ENCODE measurements around the gene MYO9B. TPM values are rescaled to one million over a fixed set of nuclear protein-coding genes. Genes with fewer than 3 reads are reported as not detected.
A peak's percentile ranks its signal among the peaks of the same experiment; 100 is the strongest.

MYO9B gene
- total RNA-seq, 1 donor from 2014 or later = 205 TPM

DNA sequence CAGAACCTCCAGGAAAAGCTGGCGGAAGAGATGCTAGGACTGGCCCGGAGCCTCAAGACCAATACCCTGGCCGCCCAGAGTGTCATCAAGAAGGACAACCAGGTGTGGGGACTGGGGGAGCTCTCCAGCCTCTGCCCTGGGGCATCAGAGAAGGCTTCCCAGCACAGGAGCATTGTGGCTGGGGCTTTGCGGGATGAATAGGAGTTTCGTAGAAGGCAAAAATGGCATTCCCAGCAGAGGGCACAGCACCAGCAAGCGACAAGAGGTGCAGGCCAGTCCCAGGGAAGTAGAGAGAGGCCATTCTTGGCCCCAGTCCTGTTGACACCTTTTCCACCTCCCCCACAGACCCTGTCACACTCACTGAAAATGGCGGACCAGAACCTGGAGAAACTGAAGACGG lies 143.7 kb downstream of the MYO9B start:
- no peak for TF ChIP-seq CTCF (IDR thresholded peaks at IDR 0.05)
- no peaks in the 10 kb centered on the region for H3K27me3 ChIP-seq (ENCODE audit: low read depth)
- intact Hi-C loops (cut with DNase I) = no loop called here
- H3K4me3 ChIP-seq = no peak overlapping the region
- ATAC-seq (no peak), DNase-seq (no peak)
- peaks cover 13% of the 10 kb centered on the region for H3K4me1 ChIP-seq
- H3K36me3 ChIP-seq = peaks cover 32% of the 10 kb centered on the region
- H3K27ac ChIP-seq = no peak overlapping the region
- H3K9me3 ChIP-seq = no peaks in the 10 kb centered on the region

- Histone ChIP-seq H3K27ac (no peak overlapping the region), H3K36me3 (peaks cover 32% of the 10 kb centered on the region), H3K4me3 (no peak overlapping the region), H3K27me3 (ENCODE audit: low read depth) (no peaks in the 10 kb centered on the region), H3K4me1 (peaks cover 8% of the 10 kb centered on the region), H3K9me3 (no peaks in the 10 kb centered on the region)
- no peak for DNase-seq
- intact Hi-C loops (cut with DNase I) = no loop called here
- TF ChIP-seq CTCF (IDR thresholded peaks at IDR 0.05) = no peak
- no peak for ATAC-seq
These were observed 144.7 kb downstream of the MYO9B start for GRCh38 chr19:17220207-17220758.

GRCh38 chr19:17225053-17225452 lies 149.5 kb downstream of the MYO9B start:
- Histone ChIP-seq H3K36me3 (peaks cover 16% of the 10 kb centered on the region), H3K4me1 (peaks cover 22% of the 10 kb centered on the region), H3K4me3 (peak overlapping the region; percentile 66), H3K9me3 (no peaks in the 10 kb centered on the region), H3K27me3 (ENCODE audit: low read depth) (no peaks in the 10 kb centered on the region), H3K27ac (no peak overlapping the region)
- ATAC-seq (no peak), DNase-seq (no peak)
- TF ChIP-seq CTCF (IDR thresholded peaks at IDR 0.05) = no peak
- intact Hi-C loops (cut with DNase I) = no loop called here

GRCh38 chr19:17226002-17226933 lies 150.7 kb downstream of the MYO9B start, which contains the start of gene OCEL1:
Gene OCEL1, plus strand, starts transcription at chr19:17226226. Its CDS starts 22 bp downstream, at chr19:17226248.
- DNase-seq = peak; percentile 100
- H3K27ac ChIP-seq = peak within 1 kb of the TSS; percentile 90
- peak within 1 kb of the TSS; percentile 66 for H3K4me3 ChIP-seq
- H3K36me3 ChIP-seq = peaks cover 28% of the 10 kb centered on the region
- intact Hi-C loops (cut with DNase I) = no loop called here
- peaks cover 22% of the 10 kb centered on the region for H3K4me1 ChIP-seq
- TF ChIP-seq CTCF (IDR thresholded peaks at IDR 0.05) = no peak
- peak; percentile 98 for ATAC-seq
- H3K9me3 ChIP-seq = no peaks in the 10 kb centered on the region
- no peaks in the 10 kb centered on the region for H3K27me3 ChIP-seq (ENCODE audit: low read depth)

DNA sequence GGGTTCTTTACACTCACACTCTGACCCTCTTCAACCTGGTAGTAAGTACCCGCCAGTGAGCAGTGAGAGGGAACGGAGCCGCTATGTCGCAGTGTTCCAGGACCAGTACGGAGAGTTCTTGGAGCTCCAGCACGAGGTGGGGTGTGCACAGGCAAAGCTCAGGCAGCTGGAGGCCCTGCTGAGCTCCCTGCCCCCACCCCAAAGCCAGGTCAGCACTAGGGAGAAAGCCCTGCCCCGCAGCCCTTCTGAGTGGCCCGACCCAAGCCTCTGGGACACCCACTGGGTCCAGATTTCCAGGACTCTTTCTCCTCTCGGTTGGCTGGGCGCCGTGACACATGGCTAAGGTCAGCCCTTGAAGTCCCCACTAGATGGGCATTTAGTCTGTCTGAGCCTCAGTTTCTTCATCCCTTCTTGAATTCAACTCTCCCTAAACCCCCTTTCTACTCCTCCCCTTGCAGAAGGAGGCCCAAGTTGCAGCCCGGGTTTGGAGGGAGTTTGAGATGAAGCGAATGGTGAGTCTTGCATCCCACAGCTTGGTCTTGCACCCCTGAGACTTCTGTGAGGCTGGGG lies 152.3 kb downstream of the MYO9B start:
- no peak for TF ChIP-seq CTCF (IDR thresholded peaks at IDR 0.05)
- H3K4me1 ChIP-seq = peaks cover 22% of the 10 kb centered on the region
- no peak for DNase-seq
- no peak overlapping the region for H3K4me3 ChIP-seq
- intact Hi-C loops (cut with DNase I) = no loop called here
- H3K27ac ChIP-seq = peak overlapping the region; percentile 90
- ATAC-seq = no peak
- no peaks in the 10 kb centered on the region for H3K27me3 ChIP-seq (ENCODE audit: low read depth)
- H3K36me3 ChIP-seq = peaks cover 44% of the 10 kb centered on the region
- H3K9me3 ChIP-seq = no peaks in the 10 kb centered on the region

All from lower lobe of right lung (tissue), 2 donors.